Loucy (cell line): ENCODE data around the gene RANBP3L.

Source experiments
- H2AFZ ChIP-seq: fragments of 200-600 bp; sonication (generic); 2 replicates; pipeline ENCODE4 v1.6.0; 2016; ENCODE audit warnings: antibody characterized with exemption, mild to moderate bottlenecking, low read length, moderate library complexity
- H3F3A ChIP-seq: fragments of 200-600 bp; 2 replicates; pipeline ENCODE4 v1.6.0; 2016; ENCODE audit warnings: antibody characterized with exemption, low read depth, mild to moderate bottlenecking
- H3K27me3 ChIP-seq: fragments of 200-600 bp; sonication (generic); 2 replicates; pipeline ENCODE4 v1.6.1; 2014; ENCODE audit warnings: low read length, mild to moderate bottlenecking; ENCODE audit not compliant: insufficient read depth, poor library complexity, severe bottlenecking
- H3K36me3 ChIP-seq: fragments of 200-600 bp; sonication (generic); 2 replicates; pipeline ENCODE4 v1.6.1; 2016; ENCODE audit warnings: low read length; ENCODE audit not compliant: insufficient read depth
- H3K4me1 ChIP-seq: fragments of 200-600 bp; sonication (generic); 2 replicates; pipeline ENCODE4 v1.5.1; 2014; ENCODE audit warnings: low read length, mild to moderate bottlenecking; ENCODE audit not compliant: insufficient read depth, poor library complexity, severe bottlenecking
- H3K4me2 ChIP-seq: fragments of 200-600 bp; sonication (generic); 2 replicates; pipeline ENCODE4 v1.6.0; 2014; ENCODE audit warnings: antibody characterized with exemption, low read length, low read depth, mild to moderate bottlenecking; ENCODE audit not compliant: poor library complexity, severe bottlenecking
- H3K4me3 ChIP-seq: fragments of 200-600 bp; sonication (generic); 2 replicates; pipeline ENCODE4 v1.5.1; 2014; ENCODE audit warnings: low read length, mild to moderate bottlenecking, mixed read lengths; ENCODE audit not compliant: poor library complexity, severe bottlenecking
- H3K79me2 ChIP-seq: fragments of 200-600 bp; sonication (generic); 2 replicates; pipeline ENCODE4 v1.6.1; 2014; ENCODE audit warnings: low read length; ENCODE audit not compliant: insufficient read depth
- H3K9ac ChIP-seq: fragments of 200-600 bp; sonication (generic); 2 replicates; pipeline ENCODE4 v1.6.0; 2014; ENCODE audit warnings: mild to moderate bottlenecking, low read depth, low read length, moderate library complexity; ENCODE audit not compliant: poor library complexity, severe bottlenecking
- H3K9me2 ChIP-seq: fragments of 200-600 bp; sonication (generic); replicated peaks from 2 replicates; pipeline ENCODE4 v1.6.1; 2016; ENCODE audit warnings: low read depth, low read length, mixed read lengths
- H3K9me3 ChIP-seq: fragments of 200-600 bp; sonication (generic); 2 replicates; pipeline ENCODE4 v1.6.1; 2014; ENCODE audit warnings: mild to moderate bottlenecking, antibody characterized with exemption, low read length, low read depth; ENCODE audit not compliant: insufficient read depth
- H4K20me1 ChIP-seq: fragments of 200-600 bp; sonication (generic); 2 replicates; pipeline ENCODE4 v1.6.0; 2014; ENCODE audit warnings: antibody characterized with exemption, low read length, mild to moderate bottlenecking; ENCODE audit not compliant: insufficient read depth, poor library complexity, severe bottlenecking
- CTCF ChIP-seq: fragments of 200-600 bp; sonication (generic); conservative IDR thresholded peaks from 2 replicates; pipeline ENCODE4 v1.5.1; 2014; ENCODE audit warnings: mild to moderate bottlenecking, antibody characterized with exemption, low read length
- EZH2phosphoT487 ChIP-seq: fragments of 200-600 bp; IDR thresholded peaks from 2 replicates; pipeline ENCODE4 v1.6.1; 2018; ENCODE audit warnings: antibody characterized with exemption, mild to moderate bottlenecking, moderate library complexity, borderline replicate concordance

RANBP3L gene

GRCh38 chr5:36264202-36264760 lies 37.4 kb downstream of the RANBP3L start:
- Histone ChIP-seq H3K79me2 (no peaks in the 10 kb centered on the region), H3K9me2 (no peaks in the 10 kb centered on the region), H3K9me3 (no peaks in the 10 kb centered on the region), H3K4me1 (no peaks in the 10 kb centered on the region), H3K9ac (no peak overlapping the region), H3K4me3 (no peak overlapping the region), H3K4me2 (no peak overlapping the region), H3K36me3 (no peaks in the 10 kb centered on the region), H3K27me3 (no peaks in the 10 kb centered on the region), H3F3A (no peaks in the 10 kb centered on the region), H2AFZ (peak overlapping the region; percentile 58; the same call in 1 of the 2 replicates), H4K20me1 (no peaks in the 10 kb centered on the region)
- no peak for TF ChIP-seq EZH2phosphoT487

GRCh38 chr5:36261186-36261585 lies 40.5 kb downstream of the RANBP3L start:
- H3K4me1 ChIP-seq, result peaks cover 4% of the 10 kb centered on the region
- H3K79me2 ChIP-seq, result no peaks in the 10 kb centered on the region
- TF ChIP-seq EZH2phosphoT487, result no peak
- no peak for TF ChIP-seq CTCF
- H3K9me3 ChIP-seq, result no peaks in the 10 kb centered on the region
- H3F3A ChIP-seq, result no peaks in the 10 kb centered on the region
- H3K27me3 ChIP-seq, result no peaks in the 10 kb centered on the region
- H2AFZ ChIP-seq, result 0 out of 2 replicates have a peak overlapping the region, but pooled peaks have one; percentile 33
- no peak overlapping the region for H3K9ac ChIP-seq
- H3K4me3 ChIP-seq, result no peak overlapping the region
- no peaks in the 10 kb centered on the region for H3K9me2 ChIP-seq
- no peak overlapping the region for H3K4me2 ChIP-seq
- no peaks in the 10 kb centered on the region for H4K20me1 ChIP-seq
- H3K36me3 ChIP-seq, result no peaks in the 10 kb centered on the region

GRCh38 chr5:36253575-36253974 lies 48.1 kb downstream of the RANBP3L start:
- TF ChIP-seq CTCF (no peak), EZH2phosphoT487 (no peak)

GRCh38 chr5:36252722-36253365 lies 48.9 kb downstream of the RANBP3L start:
- Histone ChIP-seq H4K20me1 (no peaks in the 10 kb centered on the region), H3K4me2 (no peak overlapping the region), H3K4me3 (no peak overlapping the region), H3K9ac (no peak overlapping the region), H3K79me2 (no peaks in the 10 kb centered on the region), H3K36me3 (no peaks in the 10 kb centered on the region), H3K9me2 (no peaks in the 10 kb centered on the region), H3K9me3 (no peaks in the 10 kb centered on the region), H3F3A (no peaks in the 10 kb centered on the region), H3K27me3 (no peaks in the 10 kb centered on the region), H2AFZ (no peak overlapping the region), H3K4me1 (no peaks in the 10 kb centered on the region)
- no peak for TF ChIP-seq CTCF
- TF ChIP-seq EZH2phosphoT487, result no peak

More at GRCh38 chr5:36253575-36253974, 48.1 kb downstream of the RANBP3L start:
- Histone ChIP-seq H3K79me2 (no peaks in the 10 kb centered on the region), H3K4me3 (no peak overlapping the region), H3K9me3 (no peaks in the 10 kb centered on the region), H3K36me3 (no peaks in the 10 kb centered on the region), H2AFZ (no peak overlapping the region), H3K9me2 (no peaks in the 10 kb centered on the region), H3K9ac (no peak overlapping the region), H3K27me3 (no peaks in the 10 kb centered on the region), H3K4me2 (no peak overlapping the region), H4K20me1 (no peaks in the 10 kb centered on the region), H3F3A (no peaks in the 10 kb centered on the region), H3K4me1 (peaks cover 4% of the 10 kb centered on the region)
